ENCODE measurements around the gene FAM20C.

Gene FAM20C

GRCh38 chr7:191981-192649 lies at the start of gene FAM20C:
FAM20C (plus strand) TSS chr7:192571; CDS start chr7:193200, 629 bp downstream.
- in situ Hi-C loops (cut with MboI; ENCODE audit: low sequenced_read_pairs), result no loop called here

- in situ Hi-C loops (cut with MboI; ENCODE audit: low sequenced_read_pairs), result no loop called here
Measured at GRCh38 chr7:143145-143751, 49.1 kb upstream of the FAM20C start.

GRCh38 chr7:143811-144453 lies 48.4 kb upstream of the FAM20C start:
- in situ Hi-C loops (cut with MboI; ENCODE audit: low sequenced_read_pairs), result no loop called here

- in situ Hi-C loops (cut with MboI; ENCODE audit: low sequenced_read_pairs), result no loop called here
Measured at GRCh38 chr7:144454-144826, 47.9 kb upstream of the FAM20C start.

GRCh38 chr7:145863-146262 lies 46.5 kb upstream of the FAM20C start:
- in situ Hi-C loops (cut with MboI; ENCODE audit: low sequenced_read_pairs), result no loop called here

- in situ Hi-C loops (cut with MboI; ENCODE audit: low sequenced_read_pairs), result no loop called here
Measured at GRCh38 chr7:148543-148931, 43.8 kb upstream of the FAM20C start.

- in situ Hi-C loops (cut with MboI; ENCODE audit: low sequenced_read_pairs), result no loop called here
Measured at GRCh38 chr7:148932-149790, 43.2 kb upstream of the FAM20C start.

GRCh38 chr7:149791-150636 lies 42.4 kb upstream of the FAM20C start:
- in situ Hi-C loops (cut with MboI; ENCODE audit: low sequenced_read_pairs), result no loop called here

GRCh38 chr7:150811-151221 lies 41.6 kb upstream of the FAM20C start:
- in situ Hi-C loops (cut with MboI; ENCODE audit: low sequenced_read_pairs), result no loop called here

GRCh38 chr7:151346-152050 lies 40.9 kb upstream of the FAM20C start:
- in situ Hi-C loops (cut with MboI; ENCODE audit: low sequenced_read_pairs), result no loop called here

GRCh38 chr7:152702-153391 lies 39.5 kb upstream of the FAM20C start:
- in situ Hi-C loops (cut with MboI; ENCODE audit: low sequenced_read_pairs), result no loop called here

GRCh38 chr7:153604-154003 lies 38.8 kb upstream of the FAM20C start:
- in situ Hi-C loops (cut with MboI; ENCODE audit: low sequenced_read_pairs), result no loop called here

GRCh38 chr7:154096-154799 lies 38.1 kb upstream of the FAM20C start:
- in situ Hi-C loops (cut with MboI; ENCODE audit: low sequenced_read_pairs), result no loop called here

GRCh38 chr7:155469-155900 lies 36.9 kb upstream of the FAM20C start:
- in situ Hi-C loops (cut with MboI; ENCODE audit: low sequenced_read_pairs), result no loop called here

GRCh38 chr7:156111-157007 lies 36.0 kb upstream of the FAM20C start:
- in situ Hi-C loops (cut with MboI; ENCODE audit: low sequenced_read_pairs), result no loop called here

- in situ Hi-C loops (cut with MboI; ENCODE audit: low sequenced_read_pairs), result no loop called here
Measured at GRCh38 chr7:157008-157310, 35.4 kb upstream of the FAM20C start.

- in situ Hi-C loops (cut with MboI; ENCODE audit: low sequenced_read_pairs), result no loop called here
Measured at GRCh38 chr7:157771-158625, 34.4 kb upstream of the FAM20C start.

All from hTERT RPE-1 (cell line).